IMR-90 (cell line): Measurements from ENCODE around the gene KLHL3.

ENCODE experiments used
- BHLHE40 ChIP-seq: fragments of 150-350 bp; IDR thresholded peaks from 2 replicates; pipeline ENCODE4 v1.6.1; 2016; ENCODE audit warnings: mild to moderate bottlenecking, low read depth, low read length
- MAZ ChIP-seq: IDR thresholded peaks from 2 replicates; pipeline ENCODE4 v1.6.1; 2012; ENCODE audit warnings: low read depth, mild to moderate bottlenecking, low read length, improper control_type of control experiment, moderate library complexity, borderline replicate concordance
- NFE2L2 ChIP-seq: fragments of 150-350 bp; IDR thresholded peaks from 2 replicates; pipeline ENCODE4 v1.6.1; 2016; ENCODE audit warnings: low read depth, mild to moderate bottlenecking, low read length
- POLR2A ChIP-seq: IDR thresholded peaks from 2 replicates; pipeline ENCODE4 v1.6.1; 2012; ENCODE audit warnings: mild to moderate bottlenecking, low read depth, low read length
- RAD21 ChIP-seq: IDR thresholded peaks from 2 replicates; pipeline ENCODE4 v1.6.1; 2012; ENCODE audit warnings: low read length, improper control_type of control experiment
- RCOR1 ChIP-seq: IDR thresholded peaks from 2 replicates; pipeline ENCODE4 v1.6.1; 2012; ENCODE audit warnings: mild to moderate bottlenecking, low read length, improper control_type of control experiment; ENCODE audit not compliant: insufficient replicate concordance
- TF ChIP-seq, protein P1 (sequence below): conservative IDR thresholded peaks from 2 replicates; pipeline ENCODE4 v1.5.1; 2012; ENCODE audit warnings: mild to moderate bottlenecking, low read depth, low read length, improper control_type of control experiment
- TF ChIP-seq, protein P2 (sequence below): fragments of 150-350 bp; IDR thresholded peaks from 2 replicates; pipeline ENCODE4 v1.6.1; 2016; ENCODE audit warnings: low read depth, mild to moderate bottlenecking, low read length, moderate library complexity, borderline replicate concordance

DNA sequence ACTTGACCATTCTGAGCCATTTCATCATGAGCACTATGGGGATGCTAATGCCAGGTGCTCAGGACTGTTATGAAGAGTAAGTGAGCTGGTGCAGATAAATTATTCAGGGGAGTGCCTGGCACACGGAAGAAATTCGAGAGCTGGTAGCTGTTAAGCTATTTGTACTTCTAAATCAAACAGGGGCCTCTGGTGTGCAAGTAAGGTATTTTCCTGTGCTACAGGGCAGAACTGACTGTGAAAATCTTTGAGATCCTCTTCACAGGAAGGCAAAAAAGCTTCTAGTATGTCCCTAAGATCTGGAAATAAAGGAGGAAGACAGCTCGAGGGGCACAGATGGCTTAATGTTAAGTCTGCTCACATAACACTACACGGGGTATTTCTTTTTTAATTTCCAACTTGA is 130.5 kb downstream of the KLHL3 start:
- TF ChIP-seq, protein P1, sequence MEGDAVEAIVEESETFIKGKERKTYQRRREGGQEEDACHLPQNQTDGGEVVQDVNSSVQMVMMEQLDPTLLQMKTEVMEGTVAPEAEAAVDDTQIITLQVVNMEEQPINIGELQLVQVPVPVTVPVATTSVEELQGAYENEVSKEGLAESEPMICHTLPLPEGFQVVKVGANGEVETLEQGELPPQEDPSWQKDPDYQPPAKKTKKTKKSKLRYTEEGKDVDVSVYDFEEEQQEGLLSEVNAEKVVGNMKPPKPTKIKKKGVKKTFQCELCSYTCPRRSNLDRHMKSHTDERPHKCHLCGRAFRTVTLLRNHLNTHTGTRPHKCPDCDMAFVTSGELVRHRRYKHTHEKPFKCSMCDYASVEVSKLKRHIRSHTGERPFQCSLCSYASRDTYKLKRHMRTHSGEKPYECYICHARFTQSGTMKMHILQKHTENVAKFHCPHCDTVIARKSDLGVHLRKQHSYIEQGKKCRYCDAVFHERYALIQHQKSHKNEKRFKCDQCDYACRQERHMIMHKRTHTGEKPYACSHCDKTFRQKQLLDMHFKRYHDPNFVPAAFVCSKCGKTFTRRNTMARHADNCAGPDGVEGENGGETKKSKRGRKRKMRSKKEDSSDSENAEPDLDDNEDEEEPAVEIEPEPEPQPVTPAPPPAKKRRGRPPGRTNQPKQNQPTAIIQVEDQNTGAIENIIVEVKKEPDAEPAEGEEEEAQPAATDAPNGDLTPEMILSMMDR = no peak
- TF ChIP-seq RAD21 = peak; percentile 23; the same call in 1 of the 2 replicates
- TF ChIP-seq POLR2A = no peak
- no peak for TF ChIP-seq NFE2L2
- TF ChIP-seq RCOR1 = no peak
- TF ChIP-seq, protein P2, sequence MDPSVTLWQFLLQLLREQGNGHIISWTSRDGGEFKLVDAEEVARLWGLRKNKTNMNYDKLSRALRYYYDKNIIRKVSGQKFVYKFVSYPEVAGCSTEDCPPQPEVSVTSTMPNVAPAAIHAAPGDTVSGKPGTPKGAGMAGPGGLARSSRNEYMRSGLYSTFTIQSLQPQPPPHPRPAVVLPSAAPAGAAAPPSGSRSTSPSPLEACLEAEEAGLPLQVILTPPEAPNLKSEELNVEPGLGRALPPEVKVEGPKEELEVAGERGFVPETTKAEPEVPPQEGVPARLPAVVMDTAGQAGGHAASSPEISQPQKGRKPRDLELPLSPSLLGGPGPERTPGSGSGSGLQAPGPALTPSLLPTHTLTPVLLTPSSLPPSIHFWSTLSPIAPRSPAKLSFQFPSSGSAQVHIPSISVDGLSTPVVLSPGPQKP = no peak
- no peak for TF ChIP-seq BHLHE40
- no peak for TF ChIP-seq MAZ
